NOMO-1 treated with dmso at 0.1 percent for 144 hours (cell line): Measurements from ENCODE around the gene FNDC11.

ENCODE experiments used
- DNase-seq: peaks from one replicate; lab custom pipeline; 2025; ENCODE audit not compliant: unreplicated experiment; lab: John Stamatoyannopoulos, UW

Gene FNDC11

DNA sequence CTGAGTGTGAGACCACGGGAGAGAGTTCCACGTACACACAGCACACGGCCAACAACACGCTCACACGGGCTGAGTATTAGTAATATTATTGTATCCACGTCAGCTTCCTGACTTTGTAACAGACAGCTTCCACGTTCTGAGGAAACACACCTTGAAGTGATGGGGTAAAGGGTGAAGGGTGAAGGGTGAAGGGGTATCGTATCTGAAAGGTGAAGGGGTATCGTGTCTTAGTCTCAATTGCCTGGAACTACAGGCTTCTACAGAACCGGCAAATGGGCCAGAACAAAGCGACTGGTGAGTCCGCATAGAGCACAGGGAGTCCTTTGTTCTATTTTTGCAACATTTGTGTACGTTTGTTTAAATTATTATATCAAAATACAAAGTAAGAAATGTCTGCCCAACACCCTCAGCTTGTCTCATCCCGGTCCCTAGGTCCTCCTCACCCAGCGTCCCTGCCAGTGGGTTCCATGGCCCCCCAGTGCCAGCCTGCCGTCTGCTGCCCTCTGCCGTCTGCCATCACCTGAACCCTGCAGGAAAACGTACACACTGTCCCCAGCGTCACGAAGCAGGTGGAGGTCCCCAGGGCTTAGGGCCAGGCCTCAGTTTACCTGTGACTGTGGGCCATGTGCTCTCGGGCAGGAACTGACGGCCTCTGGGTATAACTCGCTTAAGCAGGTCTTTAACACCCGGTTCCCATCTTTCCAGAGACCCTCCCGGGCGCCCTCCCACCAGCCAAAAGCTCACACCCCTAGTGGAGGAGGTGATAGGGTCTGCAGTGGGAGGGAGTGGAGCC, 24.5 kb downstream of the FNDC11 start:
- DNase-seq, result no peak

DNA sequence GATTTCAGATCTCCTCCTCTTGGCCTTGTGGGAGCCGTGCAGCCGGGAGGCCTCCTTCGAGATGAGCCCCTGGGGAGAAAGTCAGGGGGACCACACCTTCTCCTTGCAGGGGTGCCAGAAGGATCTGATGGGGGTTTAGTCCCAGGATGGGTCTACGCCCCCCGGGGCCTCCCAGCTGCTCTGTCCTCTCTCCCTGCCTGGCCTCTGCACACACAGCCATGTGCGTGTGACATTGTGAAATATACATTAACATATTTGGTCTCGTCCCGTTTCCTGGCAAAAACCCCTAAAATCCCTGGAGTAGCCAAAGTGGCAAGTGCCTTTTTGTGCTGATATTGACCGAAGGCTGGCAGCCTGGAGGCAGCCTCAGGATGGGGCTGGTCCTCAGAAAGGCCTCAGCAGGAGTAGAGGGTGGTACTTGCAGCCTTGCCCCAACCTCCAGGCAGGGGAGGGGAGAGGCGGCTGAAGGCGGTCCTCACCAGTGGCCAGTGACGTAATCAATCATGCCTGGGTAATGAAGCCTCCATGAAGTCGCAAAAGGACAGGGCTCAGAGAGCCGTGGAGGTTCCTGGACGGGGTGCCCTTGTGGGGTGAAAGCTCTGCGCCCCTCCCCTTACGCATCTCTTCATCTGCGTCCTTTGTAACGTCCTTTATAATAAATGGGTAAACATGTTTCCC, 25.2 kb downstream of the FNDC11 start:
- no peak for DNase-seq

DNA sequence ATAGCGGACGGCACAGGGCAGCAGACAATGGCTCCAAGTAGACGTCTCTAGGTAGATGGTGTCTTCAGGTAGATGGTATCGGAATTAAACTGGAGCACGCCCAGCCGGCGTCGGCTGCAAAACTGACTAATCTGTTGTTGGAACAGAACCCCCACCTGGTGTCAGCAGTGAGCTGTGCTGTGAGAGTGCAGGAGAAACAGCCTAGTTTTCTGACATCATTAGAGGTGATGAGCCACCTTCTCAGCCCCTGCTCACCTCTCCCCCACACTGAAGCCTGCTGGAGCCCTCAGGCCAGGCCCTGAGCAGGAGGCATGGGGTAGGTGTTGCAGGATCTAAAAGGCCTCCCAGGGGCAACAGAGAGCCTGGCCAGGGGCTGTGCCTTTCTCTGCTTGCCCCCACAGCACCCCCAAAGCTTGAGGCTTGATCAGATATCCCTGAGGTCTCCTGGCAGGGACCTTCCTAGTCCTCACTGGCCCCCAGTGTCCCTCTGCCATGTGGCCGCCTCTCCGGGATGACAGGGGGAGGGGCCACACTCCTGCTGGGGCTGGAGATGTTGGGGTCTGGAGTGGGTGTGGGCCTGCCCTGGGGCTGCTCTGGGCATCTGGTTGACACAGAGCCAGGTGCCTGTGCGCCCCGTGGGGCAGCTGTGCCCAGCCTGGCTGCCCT, 27.0 kb downstream of the FNDC11 start:
- DNase-seq, result no peak

DNA sequence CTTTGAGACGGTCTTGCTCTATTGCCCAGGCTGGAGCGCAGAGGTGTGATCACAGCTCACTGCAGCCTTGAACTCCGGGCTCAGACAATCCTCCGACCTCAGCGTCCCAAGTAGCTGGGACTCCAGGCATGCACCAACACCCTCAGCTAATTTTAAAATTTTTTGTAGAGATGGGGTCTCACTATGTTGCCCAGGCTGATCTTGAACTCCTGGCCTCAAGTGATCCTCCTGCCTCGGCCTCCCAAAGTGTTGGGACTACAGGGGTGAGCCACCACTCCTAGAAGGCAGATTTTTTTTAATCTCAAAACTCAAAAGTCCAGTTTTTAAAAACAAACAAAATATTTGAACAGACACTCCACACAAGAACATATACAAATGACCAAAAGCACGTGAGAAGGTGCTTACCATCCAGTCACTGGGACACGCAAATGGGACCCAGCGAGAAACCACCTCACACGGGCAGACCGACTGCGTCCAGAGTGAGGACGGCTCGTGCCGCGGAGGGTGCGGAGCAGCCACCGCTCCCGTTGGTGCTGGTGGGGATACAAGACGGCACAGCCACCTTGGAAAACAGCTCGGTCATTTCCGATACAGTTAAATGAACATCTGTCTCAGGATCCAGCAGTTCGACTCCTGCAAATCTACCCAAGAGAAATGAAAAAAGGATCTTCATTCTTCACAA, 28.6 kb downstream of the FNDC11 start:
- no peak for DNase-seq

DNA sequence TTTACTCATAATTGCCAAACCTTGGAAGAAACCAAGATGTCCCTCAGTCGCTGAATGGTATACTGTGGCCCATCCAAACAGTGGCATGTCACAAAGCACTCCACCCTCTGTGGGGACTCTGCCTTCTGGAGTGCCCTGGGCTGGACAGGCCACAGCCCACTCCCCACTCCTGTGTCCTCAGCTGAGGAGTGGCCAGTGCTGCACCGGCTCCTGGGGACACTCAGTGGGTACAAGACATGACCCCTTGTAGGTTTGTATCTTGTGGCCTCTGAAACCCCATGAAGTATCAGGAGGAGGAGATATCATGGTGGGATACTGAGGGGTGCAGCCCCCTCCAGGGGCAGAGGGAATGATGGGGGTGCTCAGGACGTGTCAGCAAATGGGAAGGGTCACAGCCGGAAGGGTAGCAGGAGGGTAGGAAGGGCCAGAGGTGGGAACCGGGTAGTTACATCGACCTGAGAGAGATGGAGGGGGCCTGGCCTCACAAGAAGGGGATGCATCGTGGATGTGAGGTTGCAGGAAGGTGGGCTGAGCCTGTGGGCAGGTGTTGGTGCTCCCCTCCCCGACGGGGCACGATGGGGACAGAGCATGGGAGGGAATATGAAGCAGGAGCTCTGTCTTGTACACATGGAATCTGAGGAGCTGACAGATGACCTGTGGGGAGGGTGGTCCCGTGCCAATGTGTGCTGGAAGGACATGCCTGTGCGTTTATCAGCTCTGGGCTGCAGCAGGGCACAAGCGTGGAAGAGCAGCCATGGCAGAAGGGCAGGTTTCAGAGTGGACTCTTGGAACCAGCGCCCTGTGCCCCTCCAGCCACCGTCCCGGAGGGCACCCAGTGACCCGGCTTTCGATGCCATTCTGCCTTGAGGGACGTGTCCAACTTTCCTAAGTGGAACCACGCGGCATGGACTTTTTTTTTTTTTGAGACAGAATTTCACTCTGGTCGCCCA, 31.9 kb downstream of the FNDC11 start:
- no peak for DNase-seq

DNA sequence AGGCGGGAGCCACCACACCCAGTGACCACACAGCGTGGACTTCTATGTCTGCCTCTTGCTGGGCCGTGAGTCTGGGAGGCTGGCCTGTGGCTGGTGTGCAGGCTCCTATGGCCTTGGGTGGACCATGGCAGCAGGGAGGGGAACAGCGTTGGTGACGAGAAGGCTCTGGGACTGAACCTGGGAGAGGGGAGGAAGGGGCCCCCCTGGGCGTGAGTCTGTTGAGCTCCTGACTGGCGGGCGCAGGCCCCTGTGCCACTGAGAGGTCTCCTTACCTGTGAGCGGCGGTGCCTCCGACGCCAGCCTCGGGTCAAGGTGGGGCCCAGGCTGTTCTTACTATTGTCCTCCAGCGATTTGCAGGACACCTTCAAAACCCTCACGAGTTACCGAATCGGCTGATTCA, 32.8 kb downstream of the FNDC11 start:
- DNase-seq, result no peak

DNA sequence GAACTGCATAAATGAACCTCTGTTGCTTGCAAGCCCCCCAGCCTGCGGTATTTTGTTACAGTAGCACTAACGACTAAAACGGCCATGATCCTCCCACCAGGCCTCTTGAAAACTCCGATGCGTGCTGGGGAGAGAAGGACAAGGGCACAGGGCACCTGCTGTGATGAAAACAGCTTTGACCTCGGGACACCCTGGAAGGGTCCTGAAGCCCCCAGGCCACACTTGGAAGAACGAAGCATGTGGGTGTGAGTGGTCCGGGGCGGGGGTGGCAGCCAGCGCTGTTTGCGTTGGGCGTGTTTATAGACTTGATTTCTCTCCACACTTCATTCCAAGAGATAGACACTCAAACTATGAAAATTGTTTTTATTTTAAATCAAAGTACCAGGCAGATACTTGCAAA, 33.3 kb downstream of the FNDC11 start:
- DNase-seq, result no peak

DNA sequence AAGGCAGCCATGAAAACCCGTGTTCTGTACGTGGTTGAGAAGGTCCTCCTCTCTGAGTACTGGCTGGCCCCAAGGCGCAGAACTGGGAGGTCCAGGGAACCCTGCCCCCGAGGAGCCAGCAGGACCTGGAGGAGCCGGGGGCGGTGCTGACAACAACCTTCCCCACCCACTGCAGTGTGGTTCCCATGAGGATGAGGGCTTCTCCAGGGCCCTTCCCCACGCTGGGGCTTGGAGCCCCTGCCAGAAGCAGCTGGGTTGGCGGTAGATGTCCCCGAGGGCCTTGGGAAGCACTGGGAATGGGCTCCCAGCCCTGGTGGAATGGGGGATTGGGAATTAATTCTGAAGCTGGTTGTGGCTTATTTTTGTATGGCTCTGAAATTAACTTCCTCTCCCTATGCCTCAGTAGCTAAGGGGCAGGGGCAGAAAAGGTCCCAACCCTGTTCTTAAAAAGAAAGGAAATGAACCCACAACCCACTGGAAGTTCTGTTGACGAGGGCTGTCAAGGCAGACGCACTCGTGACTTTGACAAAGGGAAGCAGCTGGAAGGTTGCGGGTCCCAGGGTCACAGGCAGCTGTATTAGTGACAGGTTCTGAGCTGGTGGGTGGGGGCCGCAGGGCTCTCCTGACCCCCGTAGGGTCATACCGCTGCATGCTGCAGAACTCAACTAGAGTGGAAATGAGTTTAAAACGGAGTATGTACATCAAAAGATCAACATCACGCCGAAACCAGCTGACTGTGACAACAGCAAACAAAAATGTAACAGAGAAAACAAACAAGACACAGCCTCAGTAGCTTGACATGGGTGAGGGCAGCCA, 34.0 kb downstream of the FNDC11 start:
- no peak for DNase-seq

DNA sequence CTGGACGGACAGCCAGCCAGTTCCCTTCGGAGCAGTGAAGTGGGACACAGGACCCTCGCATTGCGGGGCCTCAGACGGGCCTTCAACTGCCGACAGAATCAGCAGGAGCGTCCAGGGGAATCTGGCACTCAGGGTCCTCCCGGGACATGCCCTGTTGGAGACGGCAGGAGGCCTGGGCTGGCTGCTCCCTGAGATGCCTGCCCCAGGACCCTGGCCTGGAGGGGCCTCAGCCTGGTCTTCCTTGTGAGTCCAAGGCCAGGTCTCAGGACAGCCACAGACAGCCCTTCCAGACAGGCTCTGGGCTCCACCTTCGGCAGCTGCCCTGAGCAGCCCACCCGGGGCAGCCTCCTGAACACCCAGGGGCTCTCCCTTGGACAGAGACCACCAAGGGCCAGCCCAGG, 34.7 kb downstream of the FNDC11 start:
- DNase-seq, result no peak

DNA sequence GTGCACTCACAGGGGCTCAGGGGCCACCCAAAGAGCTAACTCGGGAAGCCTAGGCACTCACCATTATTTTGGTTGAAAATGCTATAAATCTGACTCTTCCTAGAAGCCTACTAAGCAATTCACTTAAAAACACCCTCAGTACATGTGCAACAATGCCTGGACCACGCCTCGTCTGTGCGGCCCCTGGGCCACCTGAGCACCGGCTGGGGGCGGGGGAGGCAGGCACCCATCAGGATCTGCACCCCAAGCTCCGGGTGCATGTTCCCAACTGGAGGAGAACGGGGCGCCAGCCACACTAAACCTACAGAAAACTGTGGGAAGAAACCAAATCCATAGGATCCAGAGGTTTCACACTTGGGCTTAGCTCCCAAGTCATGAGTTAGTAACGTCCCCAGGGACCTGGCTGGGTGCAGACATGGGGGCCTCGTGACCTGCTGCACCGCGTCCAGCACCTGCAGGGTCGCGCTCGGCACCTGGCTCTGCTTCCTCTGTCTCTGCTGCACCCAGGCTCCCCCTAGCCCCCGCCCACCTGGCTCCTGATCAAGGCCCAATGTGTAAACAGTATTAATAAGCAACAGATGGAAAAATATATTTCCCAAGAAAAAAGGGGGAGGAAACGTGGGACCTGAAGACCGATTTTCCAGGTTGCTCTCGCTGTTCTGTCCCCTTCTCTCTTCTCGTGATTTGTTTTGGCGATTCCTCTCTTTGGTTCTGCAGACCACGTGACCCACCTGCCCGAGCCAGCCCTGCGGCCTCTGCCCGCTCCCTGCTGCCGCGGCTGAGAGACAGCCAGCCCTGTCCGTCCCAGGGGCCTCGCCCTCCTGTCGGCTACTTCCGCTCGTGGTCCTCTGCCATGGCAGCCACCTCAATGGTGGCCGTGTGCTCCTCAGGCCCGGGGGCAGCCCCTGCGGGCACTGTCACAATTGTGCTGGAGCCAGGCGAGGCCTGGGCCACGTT, 35.6 kb downstream of the FNDC11 start:
- no peak for DNase-seq

DNA sequence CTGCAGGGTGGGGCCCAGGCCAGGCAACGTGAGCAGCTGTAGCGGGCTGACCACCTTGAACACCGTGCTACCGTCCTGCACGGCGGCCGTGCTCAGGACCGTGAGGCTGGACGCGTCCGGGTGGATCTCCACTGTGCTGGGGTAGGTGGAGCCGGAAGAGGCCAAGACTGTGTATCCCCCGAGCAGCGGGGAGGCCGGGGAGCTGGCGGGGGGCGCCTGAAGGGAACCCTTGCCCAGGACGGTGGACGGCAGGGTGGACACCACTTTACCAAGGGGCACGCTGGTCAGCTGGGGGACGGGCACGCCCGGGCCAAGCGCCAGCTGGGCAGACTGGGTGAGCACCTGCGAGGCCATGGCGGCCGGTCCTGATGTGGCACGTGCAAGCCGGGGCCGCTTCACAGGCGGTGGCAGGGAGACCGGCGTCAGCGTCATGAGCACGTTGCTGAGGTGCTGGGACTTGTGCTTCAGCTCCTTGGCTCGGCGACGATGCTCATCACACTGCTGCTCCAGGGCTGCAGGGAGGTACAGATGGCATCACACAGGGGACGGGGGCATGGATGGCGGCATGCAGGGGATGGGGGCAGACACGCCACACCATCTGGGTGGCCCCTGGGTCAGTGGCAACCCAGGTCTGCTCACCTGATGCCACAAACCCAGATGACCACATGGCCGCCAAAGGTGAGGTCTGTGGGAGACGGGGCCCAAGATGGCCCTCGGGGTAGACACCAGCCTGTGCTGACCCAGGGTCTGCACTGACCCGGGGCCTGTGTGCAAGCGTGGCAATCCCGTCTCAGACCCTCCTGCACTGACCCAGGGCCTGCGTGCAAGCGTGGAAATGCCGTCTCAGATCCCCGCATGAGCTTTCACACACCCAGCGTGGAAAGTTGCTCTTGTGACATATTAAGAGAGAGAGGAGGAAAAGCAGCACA, 36.5 kb downstream of the FNDC11 start:
- DNase-seq, result no peak

DNA sequence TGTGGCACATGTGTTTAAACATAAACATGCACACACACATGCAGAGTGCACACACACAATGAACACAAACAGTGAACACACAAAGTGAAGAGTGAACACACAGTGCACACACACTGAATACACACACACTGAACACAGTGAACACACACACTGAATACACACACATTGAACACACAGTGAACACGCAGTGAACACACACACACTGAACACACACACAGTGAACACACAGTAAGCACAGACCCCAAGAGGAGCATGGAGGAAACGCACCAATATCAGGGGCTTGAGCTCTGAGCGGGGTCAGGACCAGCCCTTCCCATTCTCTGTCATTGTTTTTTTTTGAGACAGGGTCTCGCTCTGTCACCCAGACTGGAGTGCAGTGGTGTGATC, 37.2 kb downstream of the FNDC11 start:
- no peak for DNase-seq

DNA sequence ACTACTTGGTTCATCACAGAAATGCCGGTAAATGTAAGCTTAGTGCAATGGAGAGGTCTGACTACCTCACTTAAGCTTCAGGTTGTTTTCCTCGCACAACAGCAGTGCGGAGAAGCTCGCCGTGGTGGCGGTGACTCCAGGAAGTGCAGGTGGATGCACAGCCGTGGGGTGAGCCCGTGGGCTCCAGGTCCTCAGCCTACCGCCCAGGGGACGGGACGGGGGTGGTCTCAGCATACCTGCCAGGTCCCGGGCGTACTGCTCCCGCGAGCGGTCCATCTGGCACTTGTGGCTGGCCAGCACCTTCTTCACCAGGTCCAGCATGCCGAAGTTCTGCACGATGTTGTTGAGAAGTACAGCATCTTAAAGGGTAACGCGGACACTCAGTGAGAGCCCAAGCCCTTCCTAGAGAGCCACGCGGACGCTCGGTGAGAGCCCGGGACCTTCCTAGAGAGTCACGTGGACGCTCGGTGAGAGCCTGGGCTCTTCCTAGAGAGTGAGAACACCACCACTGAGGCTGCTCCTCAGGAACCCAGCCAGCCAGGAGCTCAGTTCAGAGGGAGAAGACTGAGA, 37.9 kb downstream of the FNDC11 start:
- no peak for DNase-seq

DNA sequence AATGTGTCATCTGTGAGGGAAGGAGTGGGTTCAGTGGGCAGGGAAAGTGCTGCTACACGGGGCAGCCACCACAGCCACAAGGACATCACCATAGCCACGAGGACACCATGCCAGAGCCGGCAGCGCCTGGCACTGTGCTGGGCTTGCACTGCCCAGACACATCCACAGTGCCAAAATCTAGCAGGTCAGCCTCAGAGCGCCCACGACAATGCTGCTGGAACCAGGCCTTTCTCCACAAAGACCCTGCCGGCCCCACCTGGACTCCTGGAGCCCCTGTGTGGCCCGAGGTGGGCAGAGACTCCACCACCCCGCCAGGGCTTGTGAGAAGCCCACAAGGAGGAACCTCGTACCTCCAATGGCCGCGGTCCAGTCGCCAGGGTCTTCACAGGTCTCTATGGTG, 38.7 kb downstream of the FNDC11 start:
- no peak for DNase-seq

DNA sequence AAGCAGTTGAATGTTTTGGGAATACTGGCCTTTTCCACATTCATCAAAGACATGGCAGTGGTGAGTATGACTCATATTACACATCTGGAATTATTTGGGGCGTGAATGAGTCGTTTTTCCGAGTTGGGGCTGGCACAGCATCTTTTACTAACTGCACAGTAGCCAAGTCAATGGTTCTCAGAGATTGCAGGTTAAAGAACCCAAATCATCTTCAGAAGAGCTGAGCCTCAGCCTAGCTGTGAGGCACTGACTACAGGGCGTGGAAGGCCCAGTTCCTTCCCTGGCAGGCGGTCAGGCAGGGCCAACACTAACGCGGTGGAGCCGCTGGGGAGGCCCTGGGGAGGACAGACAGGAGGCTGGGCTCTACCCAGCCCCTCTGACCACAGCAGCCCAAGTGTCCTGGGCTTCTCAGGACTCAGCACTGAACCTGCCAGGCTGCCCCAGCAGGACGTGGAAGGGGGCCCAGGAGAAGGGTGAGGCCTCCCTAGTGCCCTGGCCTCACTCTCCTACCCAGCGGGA, 40.1 kb downstream of the FNDC11 start:
- DNase-seq, result no peak

DNA sequence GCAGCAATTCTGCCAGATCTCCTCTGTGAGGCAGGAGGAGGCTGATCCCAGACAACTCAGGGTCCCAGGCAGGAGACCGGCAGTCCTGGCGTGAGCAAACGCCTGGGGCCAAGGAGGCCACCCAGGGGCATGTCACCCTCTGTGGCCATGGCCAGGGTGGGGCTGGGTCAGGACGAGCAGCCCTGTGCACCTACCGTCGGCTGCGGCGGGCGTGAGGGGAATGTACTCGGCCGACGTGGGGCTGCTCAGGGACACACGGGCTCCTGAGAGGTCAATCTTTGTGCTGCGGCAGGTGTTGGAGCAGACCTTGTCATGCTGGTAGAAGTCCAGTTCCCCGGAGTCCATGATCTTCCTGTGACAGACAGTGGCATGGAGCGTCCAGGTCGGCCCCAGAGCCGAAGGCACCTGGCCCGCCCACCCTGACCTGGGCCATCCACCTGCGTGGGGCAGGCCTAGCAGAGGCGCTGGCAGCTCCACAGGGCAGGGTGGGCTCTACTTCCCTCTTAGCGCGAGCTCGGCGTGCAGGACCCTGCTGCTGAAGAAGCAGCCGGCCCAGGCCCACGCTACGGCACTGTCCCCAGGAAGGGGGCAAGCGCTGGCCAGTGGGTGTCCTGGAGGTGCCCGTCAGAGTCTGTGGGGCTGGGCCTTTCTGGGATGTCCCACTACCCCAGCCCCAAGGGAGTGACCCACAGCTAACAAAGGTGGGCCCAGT, 41.6 kb downstream of the FNDC11 start:
- DNase-seq, result no peak
